Measurements from ENCODE around the gene ADGB. TPM values are rescaled to one million over a fixed set of nuclear protein-coding genes. Genes with fewer than 3 reads are reported as not detected.

The ADGB gene
- total and polyA plus RNA-seq, 2 donors from 2014 or later: not detected

DNA sequence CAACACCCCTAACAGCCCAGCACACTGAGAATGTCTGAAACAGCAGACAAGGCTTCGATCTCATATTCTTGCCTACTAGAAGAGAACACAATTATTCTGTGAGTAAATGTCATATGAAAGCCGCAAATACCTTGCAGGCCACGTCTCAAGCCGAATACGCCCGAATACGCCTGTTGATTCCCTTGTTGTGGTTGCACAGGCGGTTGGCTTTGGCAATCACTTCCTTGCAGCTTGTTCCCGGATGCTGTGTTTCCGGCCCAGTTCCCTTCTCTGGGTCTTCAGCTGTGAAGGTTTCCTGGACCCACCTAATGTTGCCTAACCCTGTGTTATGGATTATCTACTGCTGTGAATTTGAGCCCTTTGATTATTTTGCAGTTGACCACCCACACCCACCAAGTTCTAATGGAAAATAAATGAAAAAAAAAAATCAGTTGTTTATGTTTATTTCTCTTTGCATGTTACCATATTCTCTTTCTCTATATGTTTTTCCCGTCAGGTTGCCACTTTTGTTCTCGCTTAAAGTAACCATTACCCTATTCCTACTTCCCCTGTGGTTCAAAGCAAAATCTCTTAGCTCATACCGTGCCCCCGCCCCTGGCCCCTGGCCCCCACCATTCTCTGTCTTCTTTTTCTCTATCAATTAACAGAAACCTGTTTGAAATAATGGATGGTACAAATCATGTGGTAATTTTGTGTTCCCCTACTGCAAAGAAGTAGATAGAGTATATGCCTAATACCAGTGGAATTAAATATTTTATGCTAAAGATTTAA is 172.4 kb downstream of the ADGB start:
- Histone ChIP-seq H3K9ac (ENCODE audit: low read length in 3 of 3) (no peak overlapping the region), H3K4me3 (ENCODE audit: low read length in 3 of 3) (no peak overlapping the region), H3K9me3 (ENCODE audit: control insufficient read depth in 2 of 3, insufficient read depth in 1 of 3, low read length in 3 of 3) (no peaks in the 10 kb centered on the region), H3K4me1 (ENCODE audit: control insufficient read depth in 2 of 3, insufficient read depth in 2 of 3, low read depth in 1 of 3, low read length in 3 of 3) (no peaks in the 10 kb centered on the region), H3K27ac (ENCODE audit: low read depth in 2 of 2, low read length in 2 of 2) (no peak overlapping the region), H3K27me3 (ENCODE audit: control insufficient read depth, insufficient read depth, low read length) (no peaks in the 10 kb centered on the region), H3K36me3 (ENCODE audit: control insufficient read depth in 2 of 3, insufficient read depth in 3 of 3, low read length in 3 of 3) (no peaks in the 10 kb centered on the region)
- peak in 2 of 5 donors; percentile 40 to 65 for DNase-seq
- no peak for FAIRE-seq
- intact Hi-C loops (cut with DNase I): no loop called here
- TF ChIP-seq, protein P1, sequence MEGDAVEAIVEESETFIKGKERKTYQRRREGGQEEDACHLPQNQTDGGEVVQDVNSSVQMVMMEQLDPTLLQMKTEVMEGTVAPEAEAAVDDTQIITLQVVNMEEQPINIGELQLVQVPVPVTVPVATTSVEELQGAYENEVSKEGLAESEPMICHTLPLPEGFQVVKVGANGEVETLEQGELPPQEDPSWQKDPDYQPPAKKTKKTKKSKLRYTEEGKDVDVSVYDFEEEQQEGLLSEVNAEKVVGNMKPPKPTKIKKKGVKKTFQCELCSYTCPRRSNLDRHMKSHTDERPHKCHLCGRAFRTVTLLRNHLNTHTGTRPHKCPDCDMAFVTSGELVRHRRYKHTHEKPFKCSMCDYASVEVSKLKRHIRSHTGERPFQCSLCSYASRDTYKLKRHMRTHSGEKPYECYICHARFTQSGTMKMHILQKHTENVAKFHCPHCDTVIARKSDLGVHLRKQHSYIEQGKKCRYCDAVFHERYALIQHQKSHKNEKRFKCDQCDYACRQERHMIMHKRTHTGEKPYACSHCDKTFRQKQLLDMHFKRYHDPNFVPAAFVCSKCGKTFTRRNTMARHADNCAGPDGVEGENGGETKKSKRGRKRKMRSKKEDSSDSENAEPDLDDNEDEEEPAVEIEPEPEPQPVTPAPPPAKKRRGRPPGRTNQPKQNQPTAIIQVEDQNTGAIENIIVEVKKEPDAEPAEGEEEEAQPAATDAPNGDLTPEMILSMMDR (IDR thresholded peaks at IDR 0.05; ENCODE audit: borderline replicate concordance, extremely low read depth, insufficient read depth): no peak

DNA sequence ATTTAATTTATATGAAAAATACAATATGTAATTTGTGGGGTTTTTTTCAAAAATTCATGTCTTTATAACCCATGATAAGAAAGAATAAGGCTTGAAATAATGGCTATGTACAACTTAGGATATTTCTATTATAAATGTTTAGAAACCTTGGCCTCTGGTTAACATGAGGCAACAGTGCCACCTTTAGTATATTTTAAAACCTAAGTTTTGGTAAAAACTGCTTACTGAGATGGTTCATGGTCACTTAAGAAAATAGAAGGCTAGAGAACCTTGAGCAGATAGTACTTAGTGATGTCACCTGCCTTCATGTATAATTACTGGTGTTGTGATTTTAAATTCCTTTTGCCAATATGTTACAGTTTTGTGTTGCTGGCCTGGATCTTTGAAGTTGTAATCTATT is 176.4 kb downstream of the ADGB start:
- no peak for FAIRE-seq
- no peak overlapping the region for H3K9ac ChIP-seq (ENCODE audit: low read length in 3 of 3)
- TF ChIP-seq, protein P1 (IDR thresholded peaks at IDR 0.05; ENCODE audit: borderline replicate concordance, extremely low read depth, insufficient read depth): no peak
- DNase-seq: no peak
- no peak overlapping the region for H3K4me3 ChIP-seq (ENCODE audit: low read length in 3 of 3)
- H3K9me3 ChIP-seq (ENCODE audit: control insufficient read depth in 2 of 3, insufficient read depth in 1 of 3, low read length in 3 of 3): no peaks in the 10 kb centered on the region
- no peaks in the 10 kb centered on the region for H3K27me3 ChIP-seq (ENCODE audit: control insufficient read depth, insufficient read depth, low read length)
- H3K36me3 ChIP-seq (ENCODE audit: control insufficient read depth in 2 of 3, insufficient read depth in 3 of 3, low read length in 3 of 3): no peaks in the 10 kb centered on the region
- intact Hi-C loops (cut with DNase I): no loop called here
- H3K27ac ChIP-seq (ENCODE audit: low read depth in 2 of 2, low read length in 2 of 2): no peak overlapping the region
- H3K4me1 ChIP-seq (ENCODE audit: control insufficient read depth in 2 of 3, insufficient read depth in 2 of 3, low read depth in 1 of 3, low read length in 3 of 3): no peaks in the 10 kb centered on the region

DNA sequence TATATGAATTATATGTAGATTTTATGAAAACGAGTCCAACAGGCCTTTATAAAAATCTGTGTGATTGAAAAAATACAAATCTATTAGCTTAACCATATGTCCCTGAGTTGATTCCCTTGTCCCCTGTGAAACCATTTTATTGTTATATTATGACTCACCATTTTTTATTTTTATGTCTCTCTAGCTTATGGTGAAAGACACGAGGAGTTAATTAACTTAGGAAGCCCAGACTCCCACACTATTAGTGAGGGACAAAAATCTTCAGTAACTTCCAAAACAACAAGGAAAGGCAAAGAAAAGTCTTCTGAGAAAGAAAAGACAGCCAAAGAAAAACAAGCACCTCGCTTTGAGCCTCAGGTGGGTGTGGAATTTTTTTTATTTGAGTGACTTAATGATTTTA is 183.1 kb downstream of the ADGB start:
- Histone ChIP-seq H3K27me3 (ENCODE audit: control insufficient read depth, insufficient read depth, low read length) (no peaks in the 10 kb centered on the region), H3K4me3 (ENCODE audit: low read length in 3 of 3) (no peak overlapping the region), H3K4me1 (ENCODE audit: control insufficient read depth in 2 of 3, insufficient read depth in 2 of 3, low read depth in 1 of 3, low read length in 3 of 3) (no peaks in the 10 kb centered on the region), H3K27ac (ENCODE audit: low read depth in 2 of 2, low read length in 2 of 2) (no peak overlapping the region), H3K36me3 (ENCODE audit: control insufficient read depth in 2 of 3, insufficient read depth in 3 of 3, low read length in 3 of 3) (no peaks in the 10 kb centered on the region), H3K9ac (ENCODE audit: low read length in 3 of 3) (no peak overlapping the region), H3K9me3 (ENCODE audit: control insufficient read depth in 2 of 3, insufficient read depth in 1 of 3, low read length in 3 of 3) (no peaks in the 10 kb centered on the region)
- TF ChIP-seq, protein P1 (IDR thresholded peaks at IDR 0.05; ENCODE audit: borderline replicate concordance, extremely low read depth, insufficient read depth): no peak
- no peak for FAIRE-seq
- intact Hi-C loops (cut with DNase I): no loop called here
- no peak for DNase-seq

Measured in kidney (tissue), 14 donors.